ENCODE data around the gene CCDC78. TPM values are rescaled to one million over a fixed set of nuclear protein-coding genes. Genes with fewer than 3 reads are reported as not detected.

The CCDC78 gene
- total RNA-seq, 1 experiment from 2014 or later = 20.2 TPM

GRCh38 chr16:684071-684794 is 42.0 kb downstream of the CCDC78 start, which contains the start of gene JMJD8 (continued):
- TF ChIP-seq ZMAT4 (CRISPR knock-in tag; IDR thresholded peaks at IDR 0.05) (no peak; the same call in 1 of the 2 replicates), E2F4 (CRISPR knock-in tag; IDR thresholded peaks at IDR 0.05; ENCODE audit: borderline replicate concordance, low read depth) (no peak; the same call in 1 of the 2 replicates), SOX15 (CRISPR knock-in tag; IDR thresholded peaks at IDR 0.05) (no peak), E2F5 (CRISPR knock-in tag; IDR thresholded peaks at IDR 0.05) (peak; percentile 69; the same call in 1 of the 2 replicates), ATF3 (CRISPR knock-in tag; conservative IDR thresholded peaks at IDR 0.05) (no peak), PRRX2 (CRISPR knock-in tag; IDR thresholded peaks at IDR 0.05) (no peak), USF1 (CRISPR knock-in tag; IDR thresholded peaks at IDR 0.05) (no peak), ATF1 (CRISPR knock-in tag; IDR thresholded peaks at IDR 0.05) (no peak), ATF6 (CRISPR knock-in tag; IDR thresholded peaks at IDR 0.05) (no peak), CREB1 (CRISPR knock-in tag; IDR thresholded peaks at IDR 0.05) (no peak), TCF7 (CRISPR knock-in tag; IDR thresholded peaks at IDR 0.05; ENCODE audit: low read depth) (no peak; the same call in 1 of the 2 replicates), ZNF425 (CRISPR knock-in tag; conservative IDR thresholded peaks at IDR 0.05) (no peak; the same call in 1 of the 2 replicates), ZNF512 (CRISPR knock-in tag; IDR thresholded peaks at IDR 0.05; ENCODE audit: borderline replicate concordance) (no peak), ARID4B (CRISPR knock-in tag; IDR thresholded peaks at IDR 0.05; ENCODE audit: borderline replicate concordance) (no peak), CDX4 (CRISPR knock-in tag; IDR thresholded peaks at IDR 0.05; ENCODE audit: borderline replicate concordance) (no peak), JAZF1 (CRISPR knock-in tag; IDR thresholded peaks at IDR 0.05) (no peak), ELF4 (CRISPR knock-in tag; IDR thresholded peaks at IDR 0.05; ENCODE audit: low read depth) (no peak), GTF2I (CRISPR knock-in tag; conservative IDR thresholded peaks at IDR 0.05) (no peak), SMAD4 (CRISPR knock-in tag; IDR thresholded peaks at IDR 0.05) (no peak), ZNF671 (CRISPR knock-in tag; IDR thresholded peaks at IDR 0.05) (no peak), ZNF423 (CRISPR knock-in tag; IDR thresholded peaks at IDR 0.05) (0 out of 2 replicates have a peak, but pooled peaks have one; percentile 21), ZNF396 (CRISPR knock-in tag; IDR thresholded peaks at IDR 0.05; ENCODE audit: borderline replicate concordance) (no peak), CBFB (CRISPR knock-in tag; IDR thresholded peaks at IDR 0.05; ENCODE audit: low read depth) (no peak)

Measured in WTC11 (cell line).